Panc1 (cell line): ENCODE results near the gene SMIM43. TPM values are rescaled to one million over a fixed set of nuclear protein-coding genes. Genes with fewer than 3 reads are reported as not detected.

Source experiments
- ATAC-seq: fragments of 200-7000 bp; cut with Tn5 transposase; 2 replicates; pipeline ENCODE4 v1.9.1; 2020; ENCODE audit warnings: mild to moderate bottlenecking, moderate library complexity
- BruUV-seq: library from RNA; stranded (reverse); fragments of 400-500 nt; replicated peaks from 2 replicates; lab custom pipeline; 2021; lab: Mats Ljungman, UMichigan
- CTCF ChIA-PET: fragments of 300-600 bp; sonication (Branson Sonifier 250); formaldehyde crosslinking; loops from one replicate; lab custom pipeline; 2022; ENCODE audit warnings: antibody characterized with exemption; lab: Charles Lee
- POLR2A ChIA-PET: fragments of 300-600 bp; sonication (Branson Sonifier 250); formaldehyde crosslinking; loops from one replicate; lab custom pipeline; 2022; ENCODE audit warnings: antibody characterized with exemption; lab: Charles Lee
- DNase-seq: peaks from one replicate; pipeline ENCODE4 v3.0.0-alpha.2; 2010; ENCODE audit warnings: low read depth, low spot score
- H3K27ac ChIP-seq: 2 replicates; pipeline ENCODE4 v1.5.1; 2011; ENCODE audit warnings: mild to moderate bottlenecking, low read length, inconsistent platforms
- H3K27me3 ChIP-seq: fragments of 200-500 bp; sonication (Bioruptor generic); 2 replicates; pipeline ENCODE4 v1.6.0; 2014; ENCODE audit warnings: low read length, inconsistent platforms; ENCODE audit not compliant: control insufficient read depth, insufficient read depth
- H3K36me3 ChIP-seq: fragments of 200-500 bp; sonication (Bioruptor generic); 2 replicates; pipeline ENCODE4 v1.5.1; 2014; ENCODE audit warnings: inconsistent platforms, mild to moderate bottlenecking, low read length, moderate library complexity; ENCODE audit not compliant: control insufficient read depth, insufficient read depth
- H3K4me1 ChIP-seq: 2 replicates; pipeline ENCODE4 v1.5.1; 2011; ENCODE audit warnings: inconsistent platforms, mild to moderate bottlenecking, low read length, moderate library complexity; ENCODE audit not compliant: control insufficient read depth, insufficient read depth
- H3K4me3 ChIP-seq, 2 experiments: 2 replicates each; pipeline ENCODE4 v1.5.1; 2011 to 2012; ENCODE audit warnings: low read depth in 2 of 2, low read length in 2 of 2, mild to moderate bottlenecking in 2 of 2, inconsistent platforms in 1 of 2, moderate library complexity in 1 of 2
- H3K9me3 ChIP-seq: fragments of 200-500 bp; sonication (Bioruptor generic); 2 replicates; pipeline ENCODE4 v1.5.1; 2014; ENCODE audit warnings: low read depth, mild to moderate bottlenecking, inconsistent platforms, low read length, moderate library complexity; ENCODE audit not compliant: control insufficient read depth, insufficient read depth
- POLR2AphosphoS5 ChIP-seq: IDR thresholded peaks from 2 replicates; pipeline ENCODE4 v1.6.1; 2012; ENCODE audit warnings: mild to moderate bottlenecking, low read depth, low read length, moderate library complexity
- SIN3A ChIP-seq: IDR thresholded peaks from 2 replicates; pipeline ENCODE4 v1.6.1; 2012; ENCODE audit warnings: low read depth, mild to moderate bottlenecking, low read length, moderate library complexity, borderline replicate concordance; ENCODE audit not compliant: insufficient read depth
- TCF7L2 ChIP-seq: IDR thresholded peaks from 2 replicates; pipeline ENCODE4 v1.6.1; 2011; ENCODE audit warnings: mild to moderate bottlenecking, low read depth, low read length, inconsistent platforms
- in situ Hi-C: cut with HindIII; loops from 2 replicates; pipeline ENCODE4 v1.10.0; 2016; ENCODE audit warnings: low sequenced_read_pairs, low pct_unique_long_range_greater_than_20kb
- intact Hi-C: fragments of 100-400 bp; cut with micrococcal nuclease; formaldehyde crosslinking; loops from one replicate; pipeline ENCODE4 v1.10.0; 2022; ENCODE audit not compliant: unreplicated experiment
- total RNA-seq: library from RNA; stranded (reverse); gene quantifications from one replicate; pipeline ENCODE4 v1.2.1, GENCODE V29; 2021; ENCODE audit not compliant: unreplicated experiment
- TF ChIP-seq, protein P1 (sequence below): fragments of 450-650 bp; IDR thresholded peaks from 2 replicates; pipeline ENCODE4 v1.5.1; 2017; ENCODE audit warnings: mild to moderate bottlenecking
- TF ChIP-seq, protein P2 (sequence below), 2 experiments: IDR thresholded peaks; 2 replicates each; pipeline ENCODE4 v1.6.1; 2011 to 2012; ENCODE audit warnings: low read depth in 2 of 2, control low read depth in 1 of 2, low read length in 1 of 2, mild to moderate bottlenecking in 1 of 2, moderate library complexity in 1 of 2; ENCODE audit not compliant: insufficient read depth in 1 of 2

The SMIM43 gene
- total RNA-seq, 1 experiment from 2014 or later = not detected

DNA sequence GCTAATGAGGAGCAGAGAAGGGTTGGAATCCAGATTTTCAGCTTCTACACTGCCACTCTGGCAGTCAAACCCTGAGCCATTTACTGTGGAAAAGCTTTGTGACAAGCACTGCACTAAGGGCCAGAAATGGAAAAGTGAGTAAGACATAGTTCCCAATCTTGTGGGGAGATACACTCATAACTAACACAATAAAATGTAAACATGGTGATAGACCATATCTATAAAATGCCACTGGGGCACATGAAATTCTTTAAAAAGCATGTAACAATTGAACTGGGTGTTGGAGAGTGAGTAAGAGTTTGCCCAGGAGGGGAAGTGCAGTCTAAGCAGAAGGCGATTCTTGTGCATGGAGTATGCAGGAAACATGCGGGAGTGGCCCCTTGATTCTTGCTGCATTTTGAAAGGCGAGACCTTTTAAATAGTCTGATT is 36.2 kb downstream of the SMIM43 start:
- ATAC-seq (peak; percentile 80), DNase-seq (no peak)
- BruUV-seq = no TSS peak
- no peaks in the 10 kb centered on the region for H3K36me3 ChIP-seq
- H3K27me3 ChIP-seq = no peaks in the 10 kb centered on the region
- intact Hi-C loops = loop anchor here (5.0 kb wide), 2 partner anchors 42 to 62 kb away; no protein-coding TSS in a partner anchor
- ChIA-PET CTCF (no interaction called here), POLR2A (no interaction called here)
- H3K9me3 ChIP-seq = no peaks in the 10 kb centered on the region
- H3K4me3 ChIP-seq = no peak overlapping the region
- TF ChIP-seq TCF7L2 = no peak
- TF ChIP-seq, protein P1, sequence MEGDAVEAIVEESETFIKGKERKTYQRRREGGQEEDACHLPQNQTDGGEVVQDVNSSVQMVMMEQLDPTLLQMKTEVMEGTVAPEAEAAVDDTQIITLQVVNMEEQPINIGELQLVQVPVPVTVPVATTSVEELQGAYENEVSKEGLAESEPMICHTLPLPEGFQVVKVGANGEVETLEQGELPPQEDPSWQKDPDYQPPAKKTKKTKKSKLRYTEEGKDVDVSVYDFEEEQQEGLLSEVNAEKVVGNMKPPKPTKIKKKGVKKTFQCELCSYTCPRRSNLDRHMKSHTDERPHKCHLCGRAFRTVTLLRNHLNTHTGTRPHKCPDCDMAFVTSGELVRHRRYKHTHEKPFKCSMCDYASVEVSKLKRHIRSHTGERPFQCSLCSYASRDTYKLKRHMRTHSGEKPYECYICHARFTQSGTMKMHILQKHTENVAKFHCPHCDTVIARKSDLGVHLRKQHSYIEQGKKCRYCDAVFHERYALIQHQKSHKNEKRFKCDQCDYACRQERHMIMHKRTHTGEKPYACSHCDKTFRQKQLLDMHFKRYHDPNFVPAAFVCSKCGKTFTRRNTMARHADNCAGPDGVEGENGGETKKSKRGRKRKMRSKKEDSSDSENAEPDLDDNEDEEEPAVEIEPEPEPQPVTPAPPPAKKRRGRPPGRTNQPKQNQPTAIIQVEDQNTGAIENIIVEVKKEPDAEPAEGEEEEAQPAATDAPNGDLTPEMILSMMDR = no peak
- TF ChIP-seq, protein P2, sequence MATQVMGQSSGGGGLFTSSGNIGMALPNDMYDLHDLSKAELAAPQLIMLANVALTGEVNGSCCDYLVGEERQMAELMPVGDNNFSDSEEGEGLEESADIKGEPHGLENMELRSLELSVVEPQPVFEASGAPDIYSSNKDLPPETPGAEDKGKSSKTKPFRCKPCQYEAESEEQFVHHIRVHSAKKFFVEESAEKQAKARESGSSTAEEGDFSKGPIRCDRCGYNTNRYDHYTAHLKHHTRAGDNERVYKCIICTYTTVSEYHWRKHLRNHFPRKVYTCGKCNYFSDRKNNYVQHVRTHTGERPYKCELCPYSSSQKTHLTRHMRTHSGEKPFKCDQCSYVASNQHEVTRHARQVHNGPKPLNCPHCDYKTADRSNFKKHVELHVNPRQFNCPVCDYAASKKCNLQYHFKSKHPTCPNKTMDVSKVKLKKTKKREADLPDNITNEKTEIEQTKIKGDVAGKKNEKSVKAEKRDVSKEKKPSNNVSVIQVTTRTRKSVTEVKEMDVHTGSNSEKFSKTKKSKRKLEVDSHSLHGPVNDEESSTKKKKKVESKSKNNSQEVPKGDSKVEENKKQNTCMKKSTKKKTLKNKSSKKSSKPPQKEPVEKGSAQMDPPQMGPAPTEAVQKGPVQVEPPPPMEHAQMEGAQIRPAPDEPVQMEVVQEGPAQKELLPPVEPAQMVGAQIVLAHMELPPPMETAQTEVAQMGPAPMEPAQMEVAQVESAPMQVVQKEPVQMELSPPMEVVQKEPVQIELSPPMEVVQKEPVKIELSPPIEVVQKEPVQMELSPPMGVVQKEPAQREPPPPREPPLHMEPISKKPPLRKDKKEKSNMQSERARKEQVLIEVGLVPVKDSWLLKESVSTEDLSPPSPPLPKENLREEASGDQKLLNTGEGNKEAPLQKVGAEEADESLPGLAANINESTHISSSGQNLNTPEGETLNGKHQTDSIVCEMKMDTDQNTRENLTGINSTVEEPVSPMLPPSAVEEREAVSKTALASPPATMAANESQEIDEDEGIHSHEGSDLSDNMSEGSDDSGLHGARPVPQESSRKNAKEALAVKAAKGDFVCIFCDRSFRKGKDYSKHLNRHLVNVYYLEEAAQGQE (IDR thresholded peaks at IDR 0.05; ENCODE audit: insufficient read depth in 1 of 2, low read depth in 2 of 2, low read length in 1 of 2) = no peak
- TF ChIP-seq POLR2AphosphoS5 = no peak
- no peak for TF ChIP-seq SIN3A
- in situ Hi-C loops = no loop called here
- H3K4me1 ChIP-seq = no peaks in the 10 kb centered on the region
- H3K27ac ChIP-seq = no peak overlapping the region

DNA sequence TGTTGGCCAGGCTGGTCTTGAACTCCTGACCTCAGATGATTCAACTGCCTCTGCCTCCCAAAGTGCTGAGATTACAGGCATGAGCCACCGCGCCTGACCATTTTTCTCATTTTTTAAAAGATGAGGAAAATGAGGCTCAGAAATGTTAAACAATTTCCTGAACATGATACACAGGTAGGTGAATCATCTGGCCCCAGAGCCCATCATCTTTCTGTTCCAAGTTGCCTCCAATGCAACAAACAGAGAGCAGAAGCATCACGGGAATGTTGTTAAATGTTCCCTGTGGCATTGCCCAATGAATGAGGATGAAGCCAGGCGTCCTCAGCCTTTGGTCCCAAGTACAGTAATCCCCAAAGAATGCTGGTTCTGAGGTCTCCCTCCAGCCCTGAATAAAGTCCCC is 36.9 kb downstream of the SMIM43 start:
- no peak overlapping the region for H3K4me3 ChIP-seq
- BruUV-seq = no TSS peak
- TF ChIP-seq TCF7L2 (no peak), POLR2AphosphoS5 (no peak), SIN3A (no peak)
- TF ChIP-seq, protein P1 = no peak
- TF ChIP-seq, protein P2 (IDR thresholded peaks at IDR 0.05; ENCODE audit: insufficient read depth in 1 of 2, low read depth in 2 of 2, low read length in 1 of 2) = no peak
- POLR2A ChIA-PET = no interaction called here
- H3K9me3 ChIP-seq = no peaks in the 10 kb centered on the region
- H3K27me3 ChIP-seq = no peaks in the 10 kb centered on the region
- CTCF ChIA-PET = no interaction called here
- DNase-seq (no peak), ATAC-seq (no peak)
- H3K36me3 ChIP-seq = no peaks in the 10 kb centered on the region
- no peaks in the 10 kb centered on the region for H3K4me1 ChIP-seq
- in situ Hi-C loops = no loop called here
- H3K27ac ChIP-seq = no peak overlapping the region
- intact Hi-C loops = loop anchor here (5.0 kb wide), 2 partner anchors 41 to 61 kb away; no protein-coding TSS in a partner anchor
